Measurements from ENCODE around the gene SETD7. TPM values are rescaled to one million over a fixed set of nuclear protein-coding genes. Genes with fewer than 3 reads are reported as not detected.
A peak's percentile ranks its signal among the peaks of the same experiment; 100 is the strongest.

Gene SETD7
- total RNA-seq, 1 donor from 2014 or later: 59.0 TPM

DNA sequence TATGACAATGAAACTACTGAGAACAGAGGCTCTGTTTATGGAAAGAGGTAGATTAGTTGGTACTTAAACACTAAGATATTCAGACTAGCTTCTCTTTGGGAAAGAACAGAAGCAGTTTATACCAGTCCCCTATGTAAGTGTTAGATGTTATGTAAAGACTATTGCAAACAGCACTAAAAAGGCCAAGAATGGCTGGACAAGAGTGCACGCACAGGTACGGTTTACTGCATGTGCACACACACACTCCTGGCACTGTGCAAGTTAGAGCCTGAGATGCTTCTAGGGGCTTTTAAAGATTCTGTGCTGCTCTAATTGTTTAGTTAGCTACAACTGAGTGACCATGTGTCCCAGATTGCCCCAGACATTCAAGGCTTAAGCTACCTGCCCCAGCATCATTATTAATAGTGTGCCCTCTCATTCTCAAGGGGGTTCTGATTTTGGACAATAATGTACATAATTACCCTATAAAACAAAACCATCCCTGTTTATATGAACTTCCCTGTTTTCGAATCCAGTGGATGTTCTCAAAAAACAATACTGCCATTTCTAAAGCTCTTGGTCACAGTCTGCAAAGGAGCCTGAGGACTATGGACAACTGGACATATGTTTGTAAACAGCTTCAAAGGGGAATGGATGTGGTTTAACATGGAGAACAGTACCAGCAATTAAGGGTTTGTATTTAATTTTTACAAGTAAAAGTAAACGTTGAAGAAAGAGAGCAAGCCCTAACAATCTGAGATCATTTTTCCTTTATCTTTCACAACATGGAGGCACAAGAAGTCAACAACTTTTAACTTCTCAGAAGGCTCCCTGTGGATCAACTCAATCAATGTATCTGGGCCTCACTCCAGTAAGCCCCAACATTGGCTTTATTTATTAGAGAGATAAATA is 2.0 kb downstream of the SETD7 start:
- peak overlapping the region; percentile 91 to 96 (median 93) for H3K4me3 ChIP-seq (ENCODE audit: low read length in 3 of 3)
- H3K4me1 ChIP-seq (ENCODE audit: control insufficient read depth in 3 of 3, insufficient read depth in 3 of 3, low read length in 3 of 3): peaks cover 35 to 52% (median 49%) of the 10 kb centered on the region in 3 donors
- peak overlapping the region; percentile 1 to 98 (median 88) for H3K9ac ChIP-seq (ENCODE audit: low read depth in 1 of 3, low read length in 3 of 3)
- H3K27ac ChIP-seq (ENCODE audit: low read depth, low read length): peak overlapping the region; percentile 98
- H3K36me3 ChIP-seq (ENCODE audit: control insufficient read depth in 3 of 3, insufficient read depth in 3 of 3, low read length in 3 of 3): no peaks in the 10 kb centered on the region
- H3K27me3 ChIP-seq (ENCODE audit: control insufficient read depth in 3 of 3, insufficient read depth in 3 of 3, low read length in 3 of 3): no peaks in the 10 kb centered on the region
- H3K9me3 ChIP-seq (ENCODE audit: control insufficient read depth in 3 of 3, low read length in 3 of 3): no peaks in the 10 kb centered on the region

DNA sequence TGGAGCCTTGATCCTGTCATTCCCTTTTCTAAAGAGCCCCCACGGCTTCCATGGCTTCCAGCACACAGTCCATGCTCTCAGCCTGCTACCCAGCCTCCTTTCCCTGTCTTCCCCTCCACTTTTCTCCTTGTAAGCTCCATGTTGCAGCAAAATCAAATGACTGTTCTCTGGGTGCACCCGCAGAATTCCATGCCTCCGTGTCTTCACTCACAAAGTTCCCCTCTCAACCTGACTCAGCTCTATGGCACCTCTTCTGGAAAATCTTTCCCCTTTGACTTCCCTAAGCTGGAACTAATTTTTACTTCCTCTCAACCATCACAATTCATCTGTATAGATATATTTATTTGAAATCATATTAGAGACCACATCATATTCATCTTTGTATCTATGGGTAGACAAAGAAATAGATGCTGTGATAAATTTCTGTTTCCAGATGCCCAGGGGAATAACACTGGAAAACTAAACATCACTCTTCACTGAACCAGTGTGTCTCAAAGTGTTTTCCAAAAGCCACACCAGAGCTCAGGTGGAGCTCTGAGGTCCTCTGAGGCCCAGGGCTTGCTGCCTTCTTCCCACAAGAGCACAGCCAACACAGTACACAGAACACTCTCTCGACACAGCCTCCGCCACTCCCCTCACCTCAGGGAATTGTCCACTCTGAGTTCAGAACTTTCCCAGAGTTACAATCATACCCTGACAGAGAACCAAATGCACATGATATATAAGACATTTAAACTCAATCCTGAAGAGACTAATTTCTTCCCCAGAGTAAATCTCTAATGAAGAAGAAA is 3.3 kb downstream of the SETD7 start:
- Histone ChIP-seq H3K36me3 (ENCODE audit: control insufficient read depth in 3 of 3, insufficient read depth in 3 of 3, low read length in 3 of 3) (no peaks in the 10 kb centered on the region), H3K9ac (ENCODE audit: low read depth in 1 of 3, low read length in 3 of 3) (peak overlapping the region; percentile 13 to 68 (median 54)), H3K9me3 (ENCODE audit: control insufficient read depth in 3 of 3, low read length in 3 of 3) (no peaks in the 10 kb centered on the region), H3K27me3 (ENCODE audit: control insufficient read depth in 3 of 3, insufficient read depth in 3 of 3, low read length in 3 of 3) (no peaks in the 10 kb centered on the region), H3K4me3 (ENCODE audit: low read length in 3 of 3) (peak overlapping the region; percentile 33 to 44 (median 37)), H3K27ac (ENCODE audit: low read depth, low read length) (peak overlapping the region; percentile 98), H3K4me1 (ENCODE audit: control insufficient read depth in 3 of 3, insufficient read depth in 3 of 3, low read length in 3 of 3) (peaks cover 35 to 53% (median 50%) of the 10 kb centered on the region in 3 donors)

DNA sequence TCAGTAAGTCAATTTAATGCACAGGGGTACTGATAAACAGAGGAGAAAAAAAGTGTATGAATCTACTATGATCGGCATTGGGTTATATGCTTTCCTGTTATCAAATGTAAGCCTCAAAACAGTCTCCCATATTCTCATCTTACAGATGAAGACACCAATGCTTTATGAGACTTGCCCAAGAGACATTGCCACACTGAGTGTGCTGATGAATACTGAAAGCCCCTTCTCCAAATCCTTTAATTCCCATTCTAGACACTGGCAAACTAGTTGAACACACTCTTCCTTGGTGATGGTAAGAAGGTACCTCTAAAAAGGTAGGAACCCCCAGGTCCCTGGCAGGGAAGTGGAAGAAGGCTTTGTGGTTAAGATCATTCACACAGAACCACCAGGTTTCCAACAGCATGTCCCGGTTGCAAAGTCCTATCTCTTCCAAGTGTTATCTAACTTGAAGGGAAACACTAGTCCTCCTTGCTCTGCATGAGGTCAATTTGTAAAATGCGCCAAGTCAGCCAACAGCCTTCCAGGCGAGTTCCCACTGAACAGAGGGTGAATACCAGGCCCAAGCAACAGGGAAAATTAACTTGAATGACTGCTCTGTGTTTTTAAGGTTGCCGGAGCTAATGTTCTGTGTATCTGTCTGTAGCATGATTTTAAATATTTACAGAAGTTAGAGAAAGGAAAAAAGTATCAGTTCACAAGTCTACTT is 5.1 kb downstream of the SETD7 start:
- H3K9me3 ChIP-seq (ENCODE audit: control insufficient read depth in 3 of 3, low read length in 3 of 3): no peaks in the 10 kb centered on the region
- peaks cover 31 to 49% (median 42%) of the 10 kb centered on the region in 3 donors for H3K4me1 ChIP-seq (ENCODE audit: control insufficient read depth in 3 of 3, insufficient read depth in 3 of 3, low read length in 3 of 3)
- peak overlapping the region; percentile 76 for H3K27ac ChIP-seq (ENCODE audit: low read depth, low read length)
- H3K9ac ChIP-seq (ENCODE audit: low read depth in 1 of 3, low read length in 3 of 3): peak overlapping the region; percentile 41 to 63 (median 42)
- peaks cover 5 to 11% (median 10%) of the 10 kb centered on the region in 3 donors for H3K36me3 ChIP-seq (ENCODE audit: control insufficient read depth in 3 of 3, insufficient read depth in 3 of 3, low read length in 3 of 3)
- peak overlapping the region in 1 of 3 donors; percentile 10 for H3K4me3 ChIP-seq (ENCODE audit: low read length in 3 of 3)
- no peaks in the 10 kb centered on the region for H3K27me3 ChIP-seq (ENCODE audit: control insufficient read depth in 3 of 3, insufficient read depth in 3 of 3, low read length in 3 of 3)

DNA sequence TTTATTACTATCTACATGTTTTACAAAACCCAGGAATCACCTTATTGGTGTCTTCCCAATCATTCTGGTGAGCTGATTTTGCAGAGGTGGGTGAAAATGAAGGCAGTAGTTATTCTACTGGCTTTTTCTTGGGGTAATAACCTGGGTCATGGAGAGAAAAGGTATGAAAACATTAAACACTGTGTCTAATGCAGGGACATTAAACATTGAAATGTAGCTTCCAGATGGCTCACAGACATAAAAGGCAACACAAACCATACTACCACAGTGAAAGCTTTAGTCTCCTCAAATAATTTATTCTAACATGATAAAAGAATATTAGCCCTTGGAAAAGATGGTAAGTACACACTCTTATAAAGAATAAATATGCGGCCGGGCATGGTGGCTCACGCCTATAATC is 8.0 kb downstream of the SETD7 start:
- Histone ChIP-seq H3K27ac (ENCODE audit: low read depth, low read length) (no peak overlapping the region), H3K4me3 (ENCODE audit: low read length in 3 of 3) (no peak overlapping the region), H3K9me3 (ENCODE audit: control insufficient read depth in 3 of 3, low read length in 3 of 3) (no peaks in the 10 kb centered on the region), H3K9ac (ENCODE audit: low read depth in 1 of 3, low read length in 3 of 3) (no peak overlapping the region), H3K36me3 (ENCODE audit: control insufficient read depth in 3 of 3, insufficient read depth in 3 of 3, low read length in 3 of 3) (peaks cover 9 to 28% (median 11%) of the 10 kb centered on the region in 3 donors), H3K27me3 (ENCODE audit: control insufficient read depth in 3 of 3, insufficient read depth in 3 of 3, low read length in 3 of 3) (no peaks in the 10 kb centered on the region), H3K4me1 (ENCODE audit: control insufficient read depth in 3 of 3, insufficient read depth in 3 of 3, low read length in 3 of 3) (peaks cover 19 to 35% (median 31%) of the 10 kb centered on the region in 3 donors)

DNA sequence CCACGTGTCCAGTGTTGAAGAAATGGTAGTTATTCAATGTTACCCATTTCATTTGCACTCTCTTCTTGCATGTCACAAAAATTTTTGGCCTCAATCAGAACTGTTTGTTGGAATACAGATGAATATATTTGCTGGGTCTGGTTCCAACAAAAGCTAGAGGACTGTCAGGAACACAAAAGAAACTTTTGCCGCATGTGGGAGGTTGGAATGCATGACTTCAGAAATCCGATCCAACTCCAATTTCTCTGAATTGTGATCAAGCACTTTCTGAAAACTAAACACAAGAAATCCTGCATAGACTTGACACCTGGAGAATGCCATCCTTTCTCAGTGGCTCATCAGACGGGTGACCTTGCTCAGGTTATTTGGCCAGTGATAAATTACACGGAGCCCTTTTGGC is 15.4 kb downstream of the SETD7 start:
- Histone ChIP-seq H3K9me3 (ENCODE audit: control insufficient read depth in 3 of 3, low read length in 3 of 3) (no peaks in the 10 kb centered on the region), H3K27ac (ENCODE audit: low read depth, low read length) (peak overlapping the region; percentile 7), H3K27me3 (ENCODE audit: control insufficient read depth in 3 of 3, insufficient read depth in 3 of 3, low read length in 3 of 3) (no peaks in the 10 kb centered on the region), H3K4me1 (ENCODE audit: control insufficient read depth in 3 of 3, insufficient read depth in 3 of 3, low read length in 3 of 3) (peaks cover 6 to 14% (median 13%) of the 10 kb centered on the region in 3 donors), H3K9ac (ENCODE audit: low read depth in 1 of 3, low read length in 3 of 3) (no peak overlapping the region), H3K4me3 (ENCODE audit: low read length in 3 of 3) (no peak overlapping the region), H3K36me3 (ENCODE audit: control insufficient read depth in 3 of 3, insufficient read depth in 3 of 3, low read length in 3 of 3) (peaks cover 0 to 15% (median 1%) of the 10 kb centered on the region in 3 donors)

DNA sequence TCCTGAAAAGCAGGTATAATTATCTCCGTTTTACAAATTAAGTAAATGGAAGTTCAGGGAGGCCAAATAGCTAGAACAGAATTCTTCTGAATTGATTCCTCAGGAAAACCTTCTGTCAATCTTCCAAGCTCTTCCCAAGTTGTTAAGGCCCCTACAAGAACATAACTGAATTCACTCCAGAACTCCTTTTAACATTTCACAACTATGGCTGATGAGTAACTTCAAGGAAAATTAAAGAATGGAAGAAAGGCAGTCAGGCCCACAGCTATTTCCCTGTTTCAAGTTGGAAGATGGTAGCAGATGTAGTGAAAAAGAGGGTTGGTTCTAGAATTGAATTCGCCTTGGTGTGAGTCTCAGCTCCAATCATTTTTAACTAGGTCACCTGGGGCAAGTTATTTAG is 15.9 kb downstream of the SETD7 start:
- peak overlapping the region; percentile 7 for H3K27ac ChIP-seq (ENCODE audit: low read depth, low read length)
- no peak overlapping the region for H3K4me3 ChIP-seq (ENCODE audit: low read length in 3 of 3)
- peaks cover 0 to 11% (median 0%) of the 10 kb centered on the region in 3 donors for H3K36me3 ChIP-seq (ENCODE audit: control insufficient read depth in 3 of 3, insufficient read depth in 3 of 3, low read length in 3 of 3)

DNA sequence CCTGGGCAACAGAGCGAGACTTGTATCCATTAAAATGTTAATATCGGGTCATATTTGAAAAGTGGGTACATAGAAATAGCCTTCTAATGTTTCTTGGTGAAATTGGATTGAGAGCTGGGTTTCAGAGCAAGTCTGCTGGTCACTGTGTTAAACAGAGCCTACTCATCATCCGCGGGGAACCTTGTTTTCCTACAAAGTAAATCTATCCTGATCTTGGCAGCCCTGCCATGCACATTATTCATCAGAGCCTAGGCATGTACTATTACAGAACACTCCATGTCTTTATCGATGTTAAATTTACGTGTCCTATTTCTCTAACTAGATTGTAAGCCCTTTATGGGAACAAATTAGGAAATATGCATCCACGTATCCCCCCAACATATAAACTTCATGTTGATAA is 18.7 kb downstream of the SETD7 start:
- H3K4me1 ChIP-seq (ENCODE audit: control insufficient read depth in 3 of 3, insufficient read depth in 3 of 3, low read length in 3 of 3): peaks cover 17 to 26% (median 23%) of the 10 kb centered on the region in 3 donors
- no peak overlapping the region for H3K27ac ChIP-seq (ENCODE audit: low read depth, low read length)

More for the DNA sequence above, 15.9 kb downstream of the SETD7 start:
- no peaks in the 10 kb centered on the region for H3K27me3 ChIP-seq (ENCODE audit: control insufficient read depth in 3 of 3, insufficient read depth in 3 of 3, low read length in 3 of 3)
- no peak overlapping the region for H3K9ac ChIP-seq (ENCODE audit: low read depth in 1 of 3, low read length in 3 of 3)
- no peaks in the 10 kb centered on the region for H3K9me3 ChIP-seq (ENCODE audit: control insufficient read depth in 3 of 3, low read length in 3 of 3)
- peaks cover 9 to 18% (median 16%) of the 10 kb centered on the region in 3 donors for H3K4me1 ChIP-seq (ENCODE audit: control insufficient read depth in 3 of 3, insufficient read depth in 3 of 3, low read length in 3 of 3)

DNA sequence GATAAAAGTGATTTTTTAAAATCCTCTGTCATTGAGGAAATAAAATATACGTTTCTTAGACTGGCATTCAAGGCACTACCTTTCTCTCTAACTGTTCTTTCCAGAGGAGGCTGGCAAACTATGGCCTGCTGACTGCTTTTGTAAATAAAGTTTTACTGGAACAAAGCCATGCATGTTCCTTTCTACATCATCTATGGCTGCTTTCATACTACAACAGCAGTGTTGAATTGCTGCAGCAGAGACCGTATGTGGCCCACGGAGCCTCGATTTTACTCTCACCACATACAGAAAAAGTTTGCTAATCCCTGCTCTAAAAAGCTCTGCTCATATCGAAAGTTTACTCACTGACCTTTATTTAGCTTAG is 20.2 kb downstream of the SETD7 start:
- Histone ChIP-seq H3K27me3 (ENCODE audit: control insufficient read depth in 3 of 3, insufficient read depth in 3 of 3, low read length in 3 of 3) (no peaks in the 10 kb centered on the region), H3K36me3 (ENCODE audit: control insufficient read depth in 3 of 3, insufficient read depth in 3 of 3, low read length in 3 of 3) (peaks cover 0 to 4% (median 2%) of the 10 kb centered on the region in 3 donors), H3K4me1 (ENCODE audit: control insufficient read depth in 3 of 3, insufficient read depth in 3 of 3, low read length in 3 of 3) (peaks cover 16 to 24% (median 21%) of the 10 kb centered on the region in 3 donors), H3K4me3 (ENCODE audit: low read length in 3 of 3) (no peak overlapping the region), H3K9ac (ENCODE audit: low read depth in 1 of 3, low read length in 3 of 3) (peak overlapping the region in 1 of 3 donors; percentile 25), H3K9me3 (ENCODE audit: control insufficient read depth in 3 of 3, low read length in 3 of 3) (no peaks in the 10 kb centered on the region), H3K27ac (ENCODE audit: low read depth, low read length) (peak overlapping the region; percentile 10)

More for the DNA sequence above, 18.7 kb downstream of the SETD7 start:
- Histone ChIP-seq H3K36me3 (ENCODE audit: control insufficient read depth in 3 of 3, insufficient read depth in 3 of 3, low read length in 3 of 3) (no peaks in the 10 kb centered on the region), H3K9me3 (ENCODE audit: control insufficient read depth in 3 of 3, low read length in 3 of 3) (no peaks in the 10 kb centered on the region), H3K27me3 (ENCODE audit: control insufficient read depth in 3 of 3, insufficient read depth in 3 of 3, low read length in 3 of 3) (no peaks in the 10 kb centered on the region), H3K4me3 (ENCODE audit: low read length in 3 of 3) (no peak overlapping the region), H3K9ac (ENCODE audit: low read depth in 1 of 3, low read length in 3 of 3) (no peak overlapping the region)

DNA sequence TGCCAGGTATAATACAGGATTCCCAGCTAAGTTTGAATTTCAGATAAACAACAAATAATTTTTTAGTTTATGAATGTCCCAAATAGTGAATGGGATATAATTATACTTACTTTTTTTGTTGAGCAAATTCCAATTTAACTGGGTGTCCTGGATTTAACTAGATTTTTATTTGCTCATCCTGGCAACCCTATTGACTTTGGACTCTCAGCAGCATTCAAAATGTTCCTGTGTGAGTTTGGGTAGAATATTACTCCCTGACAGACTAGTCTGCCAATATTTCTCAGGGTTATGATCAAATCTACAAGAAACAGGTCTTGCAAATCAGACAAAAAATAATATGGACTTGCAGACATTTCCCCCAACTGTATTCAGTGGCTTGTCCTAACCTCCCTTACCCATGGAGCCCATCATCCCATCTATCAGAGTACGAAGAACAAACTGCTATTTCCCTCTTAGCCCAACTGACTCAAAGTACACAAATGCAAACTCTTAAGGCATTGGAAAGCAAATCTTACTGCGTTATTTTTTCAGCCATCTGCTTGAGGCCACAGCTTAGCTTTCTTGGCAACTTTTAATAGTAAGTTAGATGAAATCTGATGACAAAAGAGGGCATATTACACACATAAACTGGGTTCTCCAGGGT is 20.7 kb downstream of the SETD7 start:
- H3K36me3 ChIP-seq (ENCODE audit: control insufficient read depth in 3 of 3, insufficient read depth in 3 of 3, low read length in 3 of 3): peaks cover 0 to 4% (median 2%) of the 10 kb centered on the region in 3 donors
- no peak overlapping the region for H3K4me3 ChIP-seq (ENCODE audit: low read length in 3 of 3)
- H3K9me3 ChIP-seq (ENCODE audit: control insufficient read depth in 3 of 3, low read length in 3 of 3): no peaks in the 10 kb centered on the region
- no peaks in the 10 kb centered on the region for H3K27me3 ChIP-seq (ENCODE audit: control insufficient read depth in 3 of 3, insufficient read depth in 3 of 3, low read length in 3 of 3)
- H3K4me1 ChIP-seq (ENCODE audit: control insufficient read depth in 3 of 3, insufficient read depth in 3 of 3, low read length in 3 of 3): peaks cover 15 to 24% (median 17%) of the 10 kb centered on the region in 3 donors
- H3K27ac ChIP-seq (ENCODE audit: low read depth, low read length): peak overlapping the region; percentile 10
- peak overlapping the region in 1 of 3 donors; percentile 25 for H3K9ac ChIP-seq (ENCODE audit: low read depth in 1 of 3, low read length in 3 of 3)
